ENCODE results near the gene RPS6KA2.

RPS6KA2 gene

GRCh38 chr6:166627033-166627874, at the start of gene RPS6KA2:
Gene RPS6KA2, minus strand, starts transcription at chr6:166627251. Its CDS starts 232 bp downstream, at chr6:166627019.
- no peak for TF ChIP-seq CTCF (IDR thresholded peaks at IDR 0.05; ENCODE audit: extremely low read depth, insufficient read depth, missing control alignments)
- in situ Hi-C loops (cut with MboI; ENCODE audit: low pct_unique_long_range_greater_than_20kb, low sequenced_read_pairs, unreplicated experiment), result no loop called here
- DNase-seq (ENCODE audit: low spot score), result peak; percentile 99

- in situ Hi-C loops (cut with MboI; ENCODE audit: low pct_unique_long_range_greater_than_20kb, low sequenced_read_pairs, unreplicated experiment), result no loop called here
- no peak for TF ChIP-seq CTCF (IDR thresholded peaks at IDR 0.05; ENCODE audit: extremely low read depth, insufficient read depth, missing control alignments)
Observed at GRCh38 chr6:166676270-166676860, 49.3 kb upstream of the RPS6KA2 start.

GRCh38 chr6:166675736-166676135, 48.7 kb upstream of the RPS6KA2 start:
- DNase-seq (ENCODE audit: low spot score), result no peak
- no peak for TF ChIP-seq CTCF (IDR thresholded peaks at IDR 0.05; ENCODE audit: extremely low read depth, insufficient read depth, missing control alignments)
- in situ Hi-C loops (cut with MboI; ENCODE audit: low pct_unique_long_range_greater_than_20kb, low sequenced_read_pairs, unreplicated experiment), result no loop called here

More at GRCh38 chr6:166676270-166676860, 49.3 kb upstream of the RPS6KA2 start:
- no peak for DNase-seq (ENCODE audit: low spot score)

- DNase-seq (ENCODE audit: low spot score), result no peak
- TF ChIP-seq CTCF (IDR thresholded peaks at IDR 0.05; ENCODE audit: extremely low read depth, insufficient read depth, missing control alignments), result no peak
Observed at GRCh38 chr6:166673309-166673708, 46.3 kb upstream of the RPS6KA2 start.

GRCh38 chr6:166672624-166673206, 45.7 kb upstream of the RPS6KA2 start:
- no peak for TF ChIP-seq CTCF (IDR thresholded peaks at IDR 0.05; ENCODE audit: extremely low read depth, insufficient read depth, missing control alignments)
- in situ Hi-C loops (cut with MboI; ENCODE audit: low pct_unique_long_range_greater_than_20kb, low sequenced_read_pairs, unreplicated experiment), result no loop called here
- DNase-seq (ENCODE audit: low spot score), result no peak

More at GRCh38 chr6:166673309-166673708, 46.3 kb upstream of the RPS6KA2 start:
- in situ Hi-C loops (cut with MboI; ENCODE audit: low pct_unique_long_range_greater_than_20kb, low sequenced_read_pairs, unreplicated experiment), result no loop called here

GRCh38 chr6:166672146-166672545, 45.1 kb upstream of the RPS6KA2 start:
- DNase-seq (ENCODE audit: low spot score), result no peak
- in situ Hi-C loops (cut with MboI; ENCODE audit: low pct_unique_long_range_greater_than_20kb, low sequenced_read_pairs, unreplicated experiment), result no loop called here
- no peak for TF ChIP-seq CTCF (IDR thresholded peaks at IDR 0.05; ENCODE audit: extremely low read depth, insufficient read depth, missing control alignments)

All from GM13977 (cell line).